A549 (cell line): ENCODE measurements around the gene GRM7.

ENCODE experiments used
- CEBPB ChIP-seq, 2 experiments: fragments of >200 bp in 1 of 2; sonication (Bioruptor Twin) in 1 of 2; formaldehyde crosslinking in 1 of 2; IDR thresholded peaks; 2 replicates each; pipeline ENCODE4 v1.6.1; 2012 to 2016
- CHD4 ChIP-seq: fragments of 200-600 bp; sonication (generic); IDR thresholded peaks from 2 replicates; pipeline ENCODE4 v1.6.1; 2016; ENCODE audit warnings: antibody characterized with exemption, mild to moderate bottlenecking, borderline replicate concordance
- ESRRA ChIP-seq: fragments of 150-350 bp; IDR thresholded peaks from 2 replicates; pipeline ENCODE4 v1.6.1; 2014; ENCODE audit warnings: mild to moderate bottlenecking, low read length, borderline replicate concordance
- TF ChIP-seq, protein P1 (sequence below): fragments of >200 bp; sonication (Bioruptor Twin); formaldehyde crosslinking; IDR thresholded peaks from 3 replicates; pipeline ENCODE4 v1.5.1; 2016
- TF ChIP-seq, protein P2 (sequence below): fragments of 450-650 bp; IDR thresholded peaks from 2 replicates; pipeline ENCODE4 v1.6.1; 2014; ENCODE audit warnings: antibody characterized with exemption
- TF ChIP-seq, protein P3 (sequence below): IDR thresholded peaks from 2 replicates; pipeline ENCODE4 v1.6.1; 2012
- TF ChIP-seq, protein P4 (sequence below): fragments of 150-350 bp; IDR thresholded peaks from 2 replicates; pipeline ENCODE4 v1.6.1; 2014; ENCODE audit warnings: low read depth, mild to moderate bottlenecking, low read length

DNA sequence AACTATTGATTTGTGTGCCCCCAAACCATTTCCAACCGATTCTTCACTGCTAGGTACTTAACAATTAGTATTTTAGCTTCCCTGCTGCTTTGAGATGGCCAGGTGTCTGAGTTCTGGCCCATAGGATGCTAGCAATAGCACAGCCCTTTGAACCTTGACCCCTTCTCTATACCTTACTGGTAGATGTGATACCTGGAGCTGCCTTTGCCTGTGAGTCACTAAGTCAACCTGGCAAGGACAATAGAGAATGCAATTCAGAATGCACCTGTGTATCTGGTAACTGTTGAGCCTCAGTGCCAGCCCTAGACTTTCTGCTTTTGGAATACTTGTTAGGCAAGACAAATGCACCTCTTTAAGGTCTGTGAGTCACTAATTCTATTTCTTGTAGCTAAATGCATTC, 467.4 kb downstream of the GRM7 start:
- TF ChIP-seq, protein P1, sequence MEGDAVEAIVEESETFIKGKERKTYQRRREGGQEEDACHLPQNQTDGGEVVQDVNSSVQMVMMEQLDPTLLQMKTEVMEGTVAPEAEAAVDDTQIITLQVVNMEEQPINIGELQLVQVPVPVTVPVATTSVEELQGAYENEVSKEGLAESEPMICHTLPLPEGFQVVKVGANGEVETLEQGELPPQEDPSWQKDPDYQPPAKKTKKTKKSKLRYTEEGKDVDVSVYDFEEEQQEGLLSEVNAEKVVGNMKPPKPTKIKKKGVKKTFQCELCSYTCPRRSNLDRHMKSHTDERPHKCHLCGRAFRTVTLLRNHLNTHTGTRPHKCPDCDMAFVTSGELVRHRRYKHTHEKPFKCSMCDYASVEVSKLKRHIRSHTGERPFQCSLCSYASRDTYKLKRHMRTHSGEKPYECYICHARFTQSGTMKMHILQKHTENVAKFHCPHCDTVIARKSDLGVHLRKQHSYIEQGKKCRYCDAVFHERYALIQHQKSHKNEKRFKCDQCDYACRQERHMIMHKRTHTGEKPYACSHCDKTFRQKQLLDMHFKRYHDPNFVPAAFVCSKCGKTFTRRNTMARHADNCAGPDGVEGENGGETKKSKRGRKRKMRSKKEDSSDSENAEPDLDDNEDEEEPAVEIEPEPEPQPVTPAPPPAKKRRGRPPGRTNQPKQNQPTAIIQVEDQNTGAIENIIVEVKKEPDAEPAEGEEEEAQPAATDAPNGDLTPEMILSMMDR = no peak
- TF ChIP-seq CEBPB (IDR thresholded peaks at IDR 0.05) (no peak), ESRRA (no peak), CHD4 (no peak)
- TF ChIP-seq, protein P2, sequence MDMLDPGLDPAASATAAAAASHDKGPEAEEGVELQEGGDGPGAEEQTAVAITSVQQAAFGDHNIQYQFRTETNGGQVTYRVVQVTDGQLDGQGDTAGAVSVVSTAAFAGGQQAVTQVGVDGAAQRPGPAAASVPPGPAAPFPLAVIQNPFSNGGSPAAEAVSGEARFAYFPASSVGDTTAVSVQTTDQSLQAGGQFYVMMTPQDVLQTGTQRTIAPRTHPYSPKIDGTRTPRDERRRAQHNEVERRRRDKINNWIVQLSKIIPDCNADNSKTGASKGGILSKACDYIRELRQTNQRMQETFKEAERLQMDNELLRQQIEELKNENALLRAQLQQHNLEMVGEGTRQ = no peak
- TF ChIP-seq, protein P3, sequence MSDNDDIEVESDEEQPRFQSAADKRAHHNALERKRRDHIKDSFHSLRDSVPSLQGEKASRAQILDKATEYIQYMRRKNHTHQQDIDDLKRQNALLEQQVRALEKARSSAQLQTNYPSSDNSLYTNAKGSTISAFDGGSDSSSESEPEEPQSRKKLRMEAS = no peak
- TF ChIP-seq, protein P4, sequence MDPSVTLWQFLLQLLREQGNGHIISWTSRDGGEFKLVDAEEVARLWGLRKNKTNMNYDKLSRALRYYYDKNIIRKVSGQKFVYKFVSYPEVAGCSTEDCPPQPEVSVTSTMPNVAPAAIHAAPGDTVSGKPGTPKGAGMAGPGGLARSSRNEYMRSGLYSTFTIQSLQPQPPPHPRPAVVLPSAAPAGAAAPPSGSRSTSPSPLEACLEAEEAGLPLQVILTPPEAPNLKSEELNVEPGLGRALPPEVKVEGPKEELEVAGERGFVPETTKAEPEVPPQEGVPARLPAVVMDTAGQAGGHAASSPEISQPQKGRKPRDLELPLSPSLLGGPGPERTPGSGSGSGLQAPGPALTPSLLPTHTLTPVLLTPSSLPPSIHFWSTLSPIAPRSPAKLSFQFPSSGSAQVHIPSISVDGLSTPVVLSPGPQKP = no peak
